AG09309 (cell line): ENCODE measurements around the gene MST1.
"Not testable (repeated sequence)": the region's sequence is repeated elsewhere in the genome, so short reads cannot be mapped to it uniquely, and the experiment has no call there.

Experiments used
- DNase-seq: peaks from one replicate; pipeline ENCODE4 v3.0.0-alpha.2; 2010; ENCODE audit warnings: low read depth
- H3K4me3 ChIP-seq: 2 replicates; pipeline ENCODE4 v1.5.1; 2011; ENCODE audit warnings: mild to moderate bottlenecking, low read depth, low read length, moderate library complexity; ENCODE audit not compliant: control insufficient read depth
- TF ChIP-seq, protein P1 (sequence below): IDR thresholded peaks from 2 replicates; pipeline ENCODE4 v1.5.1; 2011; ENCODE audit warnings: mild to moderate bottlenecking, low read depth, low read length, inconsistent platforms; ENCODE audit not compliant: insufficient read depth, control insufficient read depth; ENCODE audit errors: missing control alignments

The MST1 gene

DNA sequence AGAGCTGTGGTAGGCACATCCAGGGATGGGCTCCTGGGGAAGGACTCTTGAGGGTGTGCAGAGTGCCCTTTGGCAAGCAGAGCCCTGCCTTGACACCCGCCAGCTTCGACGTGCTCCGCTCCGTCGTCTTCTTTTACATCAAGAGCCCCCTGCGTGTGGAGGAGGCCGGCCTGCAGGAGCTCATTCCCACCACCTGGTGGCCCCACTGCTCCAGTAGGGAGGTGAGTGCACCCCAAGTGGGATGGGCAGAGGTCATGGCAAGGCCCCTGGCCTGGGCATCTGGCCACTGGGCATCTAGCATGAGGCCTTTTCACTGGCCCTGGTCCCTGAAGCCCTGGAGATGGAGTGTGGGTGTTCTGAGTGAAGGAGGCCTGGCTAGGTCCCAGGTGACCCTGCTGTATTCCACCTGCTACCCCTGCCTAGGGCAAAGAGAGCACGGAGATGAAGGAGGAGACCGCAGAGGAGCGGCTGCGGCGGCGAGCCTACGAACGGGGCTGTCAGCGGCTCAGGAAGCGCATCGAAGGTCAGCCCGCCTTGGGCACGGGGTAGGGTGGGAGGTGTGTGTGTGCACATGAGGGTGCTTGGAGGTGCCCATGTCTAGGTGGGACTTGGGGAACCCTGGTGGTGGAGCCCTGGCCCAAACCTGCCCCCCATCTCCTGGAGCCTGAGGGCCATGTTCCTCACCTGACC, 12.3 kb upstream of the MST1 start:
- no peak for DNase-seq
- TF ChIP-seq, protein P1, sequence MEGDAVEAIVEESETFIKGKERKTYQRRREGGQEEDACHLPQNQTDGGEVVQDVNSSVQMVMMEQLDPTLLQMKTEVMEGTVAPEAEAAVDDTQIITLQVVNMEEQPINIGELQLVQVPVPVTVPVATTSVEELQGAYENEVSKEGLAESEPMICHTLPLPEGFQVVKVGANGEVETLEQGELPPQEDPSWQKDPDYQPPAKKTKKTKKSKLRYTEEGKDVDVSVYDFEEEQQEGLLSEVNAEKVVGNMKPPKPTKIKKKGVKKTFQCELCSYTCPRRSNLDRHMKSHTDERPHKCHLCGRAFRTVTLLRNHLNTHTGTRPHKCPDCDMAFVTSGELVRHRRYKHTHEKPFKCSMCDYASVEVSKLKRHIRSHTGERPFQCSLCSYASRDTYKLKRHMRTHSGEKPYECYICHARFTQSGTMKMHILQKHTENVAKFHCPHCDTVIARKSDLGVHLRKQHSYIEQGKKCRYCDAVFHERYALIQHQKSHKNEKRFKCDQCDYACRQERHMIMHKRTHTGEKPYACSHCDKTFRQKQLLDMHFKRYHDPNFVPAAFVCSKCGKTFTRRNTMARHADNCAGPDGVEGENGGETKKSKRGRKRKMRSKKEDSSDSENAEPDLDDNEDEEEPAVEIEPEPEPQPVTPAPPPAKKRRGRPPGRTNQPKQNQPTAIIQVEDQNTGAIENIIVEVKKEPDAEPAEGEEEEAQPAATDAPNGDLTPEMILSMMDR, result peak; percentile 60
- no peak overlapping the region for H3K4me3 ChIP-seq

- DNase-seq, result no peak
- H3K4me3 ChIP-seq, result no peak overlapping the region
- TF ChIP-seq, protein P1, result no peak
Measured at GRCh38 chr3:49700453-49701128, 11.3 kb upstream of the MST1 start.

GRCh38 chr3:49700014-49700413, 10.7 kb upstream of the MST1 start:
- H3K4me3 ChIP-seq, result no peak overlapping the region
- TF ChIP-seq, protein P1, result no peak
- no peak for DNase-seq

GRCh38 chr3:49699281-49699979, 10.2 kb upstream of the MST1 start:
- TF ChIP-seq, protein P1, result no peak
- DNase-seq, result no peak
- no peak overlapping the region for H3K4me3 ChIP-seq

DNA sequence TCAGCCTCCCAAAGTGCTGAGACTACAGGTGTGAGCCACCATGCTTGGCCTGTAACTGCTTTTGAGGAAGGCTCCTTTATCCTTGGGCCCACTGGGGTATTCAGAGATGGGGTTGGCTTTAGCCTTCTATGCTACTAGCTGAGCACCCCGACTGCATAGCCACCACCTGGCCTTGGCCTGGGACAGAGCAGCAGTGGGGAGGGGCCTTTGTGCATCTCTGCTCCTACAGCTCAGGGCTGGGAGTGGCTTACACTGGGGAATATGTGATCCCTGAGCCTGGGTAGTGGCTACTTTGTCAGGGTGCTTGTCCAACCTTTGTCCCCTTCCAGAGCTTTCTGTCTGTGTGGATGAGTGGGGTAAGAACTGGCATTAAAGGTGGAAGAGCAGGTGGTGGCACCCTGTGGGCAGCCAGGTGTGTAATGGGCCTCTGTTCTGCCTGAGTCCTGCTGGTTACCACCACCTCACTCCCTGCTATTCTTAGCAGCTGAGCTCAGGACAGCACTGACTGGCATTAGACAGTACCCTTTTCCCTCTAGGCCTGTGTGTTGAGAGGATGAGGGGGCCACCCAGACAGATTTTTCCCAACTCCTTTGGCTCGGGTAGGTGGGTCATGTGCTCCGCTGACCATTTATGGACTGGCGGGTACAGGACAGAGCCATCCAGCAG, 6.2 kb upstream of the MST1 start:
- not testable (repeated sequence) for DNase-seq, H3K4me3 ChIP-seq

- not testable (repeated sequence) for DNase-seq, H3K4me3 ChIP-seq
Measured at GRCh38 chr3:49694409-49695070, 5.3 kb upstream of the MST1 start.

DNA sequence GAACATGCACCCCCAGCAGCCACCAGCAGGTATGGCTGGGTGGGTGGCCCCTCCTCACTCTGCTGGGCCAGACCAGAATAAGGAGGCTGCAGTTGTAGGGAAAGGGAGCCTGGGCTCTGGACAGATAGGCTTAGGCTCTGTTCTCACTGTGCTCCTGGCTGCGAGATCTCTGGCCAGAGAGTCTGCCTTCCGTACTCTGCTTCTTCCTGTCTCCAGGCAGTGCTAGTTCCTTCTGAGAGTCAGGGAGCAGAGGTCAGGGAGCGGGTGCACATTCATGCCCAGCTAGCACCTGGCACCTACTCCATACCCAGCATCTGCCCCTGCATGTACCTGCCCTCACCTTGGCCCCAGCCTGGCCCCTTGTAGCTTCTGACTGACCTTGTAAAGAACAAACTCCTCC, 2.2 kb upstream of the MST1 start:
- not testable (repeated sequence) for DNase-seq, H3K4me3 ChIP-seq

DNA sequence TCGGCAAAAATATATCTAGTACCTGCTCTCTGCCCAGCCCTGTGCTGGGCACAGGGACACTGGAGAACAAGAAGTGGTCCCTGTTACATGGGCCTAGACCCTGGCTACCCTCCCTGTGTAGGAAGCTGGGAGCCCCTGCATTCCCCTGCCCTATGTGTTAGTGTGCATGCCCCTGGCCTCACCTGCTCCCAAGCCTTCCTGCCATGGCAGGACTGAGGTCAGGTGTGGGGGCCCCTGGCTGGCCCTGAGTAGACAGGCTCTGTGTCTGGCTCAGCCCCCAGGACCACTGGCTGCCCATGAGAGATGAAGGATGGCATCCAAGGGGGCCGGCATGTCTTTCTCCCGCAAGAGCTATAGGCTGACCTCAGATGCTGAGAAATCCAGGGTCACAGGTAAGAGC, 1.6 kb upstream of the MST1 start:
- DNase-seq, H3K4me3 ChIP-seq: not testable (repeated sequence)

DNA sequence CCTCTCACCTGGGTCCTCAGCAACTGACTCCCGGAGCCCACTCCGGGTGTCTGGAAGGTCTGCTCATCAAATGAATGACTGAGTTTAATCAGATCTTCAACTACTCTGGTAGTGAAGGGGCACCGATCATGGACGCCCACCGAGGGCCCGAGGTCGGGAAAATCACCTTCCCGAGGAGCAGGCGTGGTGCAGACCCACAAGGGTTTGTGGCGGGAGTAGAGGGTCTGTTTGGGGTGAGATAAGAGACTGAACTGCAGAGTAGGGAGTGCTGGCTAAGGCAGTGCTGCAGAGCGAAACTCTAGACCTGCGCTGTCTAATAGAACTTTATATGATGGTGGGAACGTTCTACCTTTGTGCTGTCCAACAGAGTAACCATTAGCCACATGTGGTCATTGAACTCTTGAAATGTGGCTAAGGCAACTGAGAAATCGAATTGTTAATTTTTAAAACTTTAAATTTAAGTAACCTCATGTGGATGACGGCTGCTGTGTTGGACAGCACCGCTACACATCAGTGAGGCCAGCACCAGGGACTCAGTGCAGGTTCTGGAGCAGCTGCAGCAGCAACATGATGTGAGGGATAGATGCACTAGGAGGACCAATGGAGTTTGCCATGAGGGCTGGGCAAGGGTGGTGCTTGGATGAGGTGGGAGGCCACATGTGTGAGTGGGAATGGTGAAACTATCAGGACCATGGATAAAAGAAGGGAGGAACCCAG, 792 bp upstream of the MST1 start:
- peak overlapping the region; percentile 99 for H3K4me3 ChIP-seq
- not testable (repeated sequence) for DNase-seq

- peak overlapping the region; percentile 99 for H3K4me3 ChIP-seq
- DNase-seq, result not testable (repeated sequence)
Measured at GRCh38 chr3:49688338-49689045, 782 bp downstream of the MST1 start.

DNA sequence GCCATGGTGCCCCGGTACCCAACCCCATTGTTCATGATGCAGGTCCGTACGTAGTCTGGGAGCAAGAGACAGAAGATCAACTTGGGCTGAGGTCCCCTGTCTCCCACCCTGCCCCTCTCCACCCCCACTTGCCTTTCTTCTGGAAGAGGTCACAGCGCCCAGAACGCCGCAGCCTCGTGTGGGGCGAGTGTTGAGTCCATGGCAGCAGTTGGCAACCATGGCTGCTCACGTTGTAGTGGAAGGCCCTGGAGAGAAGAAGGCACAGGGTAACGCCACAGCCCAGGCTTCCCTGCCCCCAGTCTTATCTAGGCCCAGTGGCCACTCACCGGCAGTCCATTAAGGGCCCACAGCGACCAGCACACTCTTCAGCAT, 1.9 kb downstream of the MST1 start:
- DNase-seq, H3K4me3 ChIP-seq: not testable (repeated sequence)
